NCI-H187 treated with DMSO at 0.1 percent for 48 hours (cell line): ENCODE measurements around the gene KRTAP12-2.
"Not testable (repeated sequence)": the region's sequence is repeated elsewhere in the genome, so short reads cannot be mapped to it uniquely, and the experiment has no call there.

Experiments used
- DNase-seq: peaks from one replicate; lab custom pipeline; 2025; lab: John Stamatoyannopoulos, UW

KRTAP12-2 gene

GRCh38 chr21:44650265-44650972, 16.3 kb downstream of the KRTAP12-2 start:
- DNase-seq = no peak

DNA sequence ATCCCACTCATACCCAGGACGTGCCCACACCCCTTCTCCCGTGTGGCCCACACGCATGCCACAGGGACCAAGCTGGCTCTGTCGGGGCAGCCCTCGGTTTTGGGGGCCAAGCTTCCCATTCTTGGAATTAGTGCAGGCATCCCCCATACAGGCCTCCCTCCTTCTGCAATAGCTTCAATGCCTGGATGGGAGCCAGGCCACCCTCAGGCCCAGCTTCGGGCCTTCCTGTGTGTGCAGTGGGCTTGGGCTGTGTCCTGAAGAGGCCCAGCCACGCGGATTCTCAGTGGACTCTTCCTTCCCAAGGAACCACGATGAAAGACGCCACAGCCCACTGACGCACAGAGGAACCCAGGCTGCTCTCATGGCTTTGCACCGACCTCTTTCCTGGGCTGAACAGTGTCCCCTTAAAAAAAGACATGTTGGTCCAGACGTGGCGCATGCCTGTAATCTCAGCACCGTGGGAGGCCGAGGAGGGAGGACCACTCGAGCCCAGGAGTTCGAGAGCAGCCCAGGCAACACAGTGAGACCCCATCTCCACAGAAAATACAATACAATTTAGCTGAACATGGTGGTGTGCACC, 17.1 kb downstream of the KRTAP12-2 start:
- no peak for DNase-seq

GRCh38 chr21:44648557-44649311, 18.0 kb downstream of the KRTAP12-2 start:
- no peak for DNase-seq

- DNase-seq = no peak
These were observed 19.5 kb downstream of the KRTAP12-2 start for GRCh38 chr21:44647222-44647552.

GRCh38 chr21:44646366-44647221, 20.1 kb downstream of the KRTAP12-2 start, which contains the start of gene KRTAP10-11:
Gene KRTAP10-11 (plus strand): TSS chr21:44646414. CDS start chr21:44646459, 45 bp downstream.
- not testable (repeated sequence) for DNase-seq

DNA sequence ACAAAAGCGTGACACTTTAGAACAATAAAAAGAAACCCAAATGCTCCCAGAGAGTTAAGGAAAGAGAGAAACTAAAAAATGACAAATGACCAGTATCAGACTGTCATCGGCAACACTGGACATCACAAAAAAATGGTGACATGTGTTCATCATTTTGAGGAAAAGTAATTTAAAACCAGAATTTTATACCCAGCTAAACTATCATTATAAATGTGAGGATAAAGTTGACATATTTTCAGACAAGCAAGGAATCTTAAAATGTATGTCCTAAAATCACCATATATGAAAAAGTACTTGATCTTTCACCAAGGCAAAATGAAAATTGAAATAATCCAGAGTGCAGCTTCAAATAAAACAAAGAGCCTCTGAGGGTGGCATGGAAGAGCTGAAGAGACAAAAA, 21.8 kb downstream of the KRTAP12-2 start:
- DNase-seq = no peak

DNA sequence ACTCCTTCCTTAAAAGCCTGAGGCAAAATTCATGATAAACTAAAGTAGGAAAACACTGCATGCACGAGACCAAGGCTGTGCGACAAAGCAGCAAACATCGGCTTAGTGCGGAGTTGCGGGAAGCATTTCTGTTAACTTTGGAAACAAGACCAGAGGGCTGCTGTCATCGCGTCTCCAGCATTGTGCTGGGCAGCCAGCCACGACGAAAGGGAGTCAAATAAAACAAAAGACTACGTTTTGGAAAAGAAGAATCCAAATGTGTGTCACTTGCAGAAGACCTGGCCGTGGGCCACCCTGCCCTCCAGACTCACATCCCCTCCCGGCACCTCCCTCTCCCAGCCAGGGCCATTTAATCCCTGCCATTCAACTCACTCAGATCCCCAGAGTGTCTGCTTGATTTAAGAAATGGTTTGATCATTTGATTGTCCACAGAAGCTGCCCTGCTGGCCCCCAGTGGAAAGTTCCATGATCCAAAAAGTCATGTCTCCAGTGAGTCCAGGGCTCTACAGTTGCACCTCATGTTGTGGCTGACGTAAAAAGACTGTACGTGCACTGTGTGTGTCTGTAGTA, 22.9 kb downstream of the KRTAP12-2 start:
- DNase-seq = no peak

- no peak for DNase-seq
These were observed 26.0 kb downstream of the KRTAP12-2 start for GRCh38 chr21:44640761-44641160.

GRCh38 chr21:44639331-44639655, 27.4 kb downstream of the KRTAP12-2 start:
- DNase-seq = no peak

DNA sequence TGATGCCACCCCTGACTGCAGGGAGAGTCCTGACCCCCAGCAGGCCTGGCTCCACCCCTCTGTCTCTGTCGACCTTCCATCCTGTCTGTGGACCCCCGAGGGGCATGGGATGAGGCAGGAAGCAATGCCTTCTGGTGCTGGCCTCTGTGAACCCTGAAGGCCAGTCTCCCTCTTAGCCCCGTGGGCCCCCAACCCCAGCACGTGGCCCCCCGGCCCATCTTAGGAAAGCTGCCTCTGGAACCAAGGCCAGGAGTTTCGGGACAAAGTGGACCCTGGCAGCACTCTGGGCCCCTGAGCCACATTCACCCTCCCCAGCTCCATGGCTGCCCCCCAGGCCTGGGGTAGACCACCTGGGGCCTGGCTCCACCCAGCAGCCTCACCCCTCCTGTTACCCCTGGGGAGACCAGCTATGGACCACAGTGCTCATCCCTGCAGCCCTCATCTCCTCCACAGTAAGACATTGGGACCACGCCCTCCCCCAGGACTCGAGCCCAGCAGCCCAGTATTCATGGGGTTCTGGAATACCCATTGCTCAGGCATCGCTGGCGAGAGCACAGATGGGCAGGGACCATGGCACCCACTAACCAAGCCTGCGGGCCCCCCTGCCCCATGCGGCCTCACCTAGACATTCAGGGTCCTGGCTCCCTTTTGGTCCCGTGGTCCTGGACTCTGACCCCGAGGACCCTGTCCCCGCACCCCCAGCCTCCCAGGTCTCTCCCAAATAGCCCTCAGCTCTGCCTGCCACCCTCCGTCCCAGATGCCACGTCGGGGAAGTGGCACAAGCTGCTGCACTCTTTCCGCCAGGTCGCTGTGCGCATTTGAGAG, 28.0 kb downstream of the KRTAP12-2 start:
- not testable (repeated sequence) for DNase-seq

DNA sequence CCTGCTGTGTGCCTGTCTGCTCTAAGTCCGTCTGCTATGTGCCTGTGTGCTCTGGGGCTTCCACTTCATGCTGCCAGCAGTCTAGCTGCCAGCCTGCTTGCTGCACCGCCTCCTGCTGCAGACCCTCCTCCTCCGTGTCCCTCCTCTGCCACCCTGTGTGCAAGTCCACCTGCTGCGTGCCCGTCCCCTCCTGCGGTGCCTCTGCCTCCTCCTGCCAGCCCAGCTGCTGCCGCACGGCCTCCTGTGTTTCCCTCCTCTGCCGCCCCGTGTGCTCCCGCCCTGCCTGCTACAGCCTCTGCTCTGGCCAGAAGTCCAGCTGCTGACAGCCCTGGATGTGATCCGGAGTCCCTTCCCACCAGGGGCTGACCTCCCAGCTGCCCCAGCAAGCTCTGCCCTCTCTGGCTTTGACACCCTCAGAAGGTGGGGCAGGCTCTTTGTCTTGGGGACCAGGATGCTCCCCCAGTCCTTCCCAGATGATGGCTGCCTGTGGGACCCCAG, 28.8 kb downstream of the KRTAP12-2 start:
- DNase-seq = not testable (repeated sequence)

- DNase-seq = no peak
These were observed 29.5 kb downstream of the KRTAP12-2 start, which contains the start of gene KRTAP10-10 for GRCh38 chr21:44637018-44637850. Gene KRTAP10-10 (plus strand): TSS chr21:44637356. CDS start chr21:44637418, 62 bp downstream.

DNA sequence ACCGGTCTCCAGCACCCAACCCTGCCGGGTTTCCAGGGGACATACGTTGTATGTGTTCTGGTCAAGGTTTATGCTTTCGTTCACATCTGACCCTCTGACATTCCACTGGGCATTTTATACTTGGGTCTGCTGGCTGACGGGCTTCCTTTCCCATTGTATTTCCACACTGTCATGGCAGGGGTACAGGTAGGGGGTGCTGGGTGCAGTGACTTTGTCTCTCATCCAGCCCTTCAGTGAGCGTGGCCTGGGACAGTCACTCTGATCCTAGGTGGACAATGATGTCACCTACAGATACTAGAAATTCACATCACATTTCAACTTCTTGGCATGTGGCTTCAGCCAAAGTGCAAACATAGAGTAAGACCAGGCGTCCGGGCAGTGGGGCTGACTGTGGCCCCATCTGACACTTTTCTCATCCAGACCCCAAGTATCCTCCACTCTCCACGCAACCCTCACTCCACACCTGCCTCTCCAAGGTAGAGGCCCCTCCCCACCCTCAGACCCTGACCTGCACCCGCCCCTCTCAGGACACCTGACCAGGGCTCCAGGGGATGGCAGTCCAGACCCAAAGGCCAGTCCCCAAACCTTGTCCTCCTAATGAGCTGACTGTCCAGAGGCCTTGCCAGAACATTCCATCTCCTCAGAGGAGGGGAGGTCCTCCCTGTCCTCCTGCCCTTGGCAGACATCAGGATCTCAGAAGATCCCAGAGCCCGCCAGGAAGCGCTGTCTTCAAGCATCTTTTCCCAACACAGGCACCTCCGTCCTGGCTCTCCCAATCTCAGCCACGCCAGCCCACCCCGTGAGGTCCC, 30.3 kb downstream of the KRTAP12-2 start:
- DNase-seq = no peak

- DNase-seq = no peak
These were observed 34.7 kb downstream of the KRTAP12-2 start for GRCh38 chr21:44632067-44632466.

- no peak for DNase-seq
These were observed 36.3 kb downstream of the KRTAP12-2 start for GRCh38 chr21:44630440-44630839.

DNA sequence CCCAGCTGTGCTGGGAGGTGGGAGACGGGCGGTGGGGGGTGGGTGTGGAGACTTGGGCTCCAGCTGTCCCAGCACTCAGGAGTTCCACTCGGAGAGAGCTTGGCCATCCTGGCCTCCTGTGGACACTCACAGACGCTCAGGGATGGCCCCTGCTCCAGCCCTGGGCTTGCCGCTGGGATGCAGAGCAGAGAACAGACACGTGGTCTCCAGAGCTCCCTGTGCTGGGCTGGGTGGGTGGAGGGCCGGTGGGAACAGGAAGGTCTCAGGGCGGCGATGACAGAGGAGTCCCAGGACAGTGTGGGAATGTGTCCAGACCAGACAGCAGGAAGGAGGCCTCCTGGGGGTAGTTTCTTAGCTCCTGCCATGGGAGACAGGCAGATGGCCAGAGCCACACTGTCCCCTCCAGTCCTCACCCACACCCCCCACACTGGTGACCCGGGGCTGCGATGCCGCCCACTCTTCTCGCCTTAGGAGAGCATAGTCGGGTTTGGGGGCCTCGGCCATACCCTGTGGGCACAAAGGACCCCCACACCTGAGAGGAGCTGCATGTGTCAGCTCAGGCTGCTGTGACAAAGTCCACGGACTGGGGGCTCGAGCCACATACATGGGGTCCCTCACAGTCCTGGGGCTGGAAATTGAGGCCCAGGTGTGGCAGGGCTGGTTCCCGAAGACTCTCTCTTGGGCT, 37.9 kb downstream of the KRTAP12-2 start:
- DNase-seq = no peak

DNA sequence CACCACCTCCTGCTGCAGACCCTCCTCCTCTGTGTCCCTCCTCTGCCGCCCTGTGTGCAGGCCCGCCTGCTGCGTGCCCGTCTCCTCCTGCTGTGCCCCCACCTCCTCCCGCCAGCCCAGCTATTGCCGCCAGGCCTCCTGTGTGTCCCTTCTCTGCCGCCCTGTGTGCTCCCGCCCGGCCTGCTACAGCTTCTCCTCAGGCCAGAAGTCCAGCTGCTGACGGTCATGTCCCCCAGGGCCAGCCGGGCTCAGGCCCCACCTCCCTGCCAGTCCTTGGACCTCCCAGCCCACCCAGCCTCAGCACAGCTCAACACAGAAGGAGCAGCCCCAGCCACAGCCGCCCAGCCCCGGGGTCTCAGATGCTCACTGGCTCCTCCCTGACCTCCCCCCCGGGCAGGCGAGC, 38.9 kb downstream of the KRTAP12-2 start:
- DNase-seq = not testable (repeated sequence)

DNA sequence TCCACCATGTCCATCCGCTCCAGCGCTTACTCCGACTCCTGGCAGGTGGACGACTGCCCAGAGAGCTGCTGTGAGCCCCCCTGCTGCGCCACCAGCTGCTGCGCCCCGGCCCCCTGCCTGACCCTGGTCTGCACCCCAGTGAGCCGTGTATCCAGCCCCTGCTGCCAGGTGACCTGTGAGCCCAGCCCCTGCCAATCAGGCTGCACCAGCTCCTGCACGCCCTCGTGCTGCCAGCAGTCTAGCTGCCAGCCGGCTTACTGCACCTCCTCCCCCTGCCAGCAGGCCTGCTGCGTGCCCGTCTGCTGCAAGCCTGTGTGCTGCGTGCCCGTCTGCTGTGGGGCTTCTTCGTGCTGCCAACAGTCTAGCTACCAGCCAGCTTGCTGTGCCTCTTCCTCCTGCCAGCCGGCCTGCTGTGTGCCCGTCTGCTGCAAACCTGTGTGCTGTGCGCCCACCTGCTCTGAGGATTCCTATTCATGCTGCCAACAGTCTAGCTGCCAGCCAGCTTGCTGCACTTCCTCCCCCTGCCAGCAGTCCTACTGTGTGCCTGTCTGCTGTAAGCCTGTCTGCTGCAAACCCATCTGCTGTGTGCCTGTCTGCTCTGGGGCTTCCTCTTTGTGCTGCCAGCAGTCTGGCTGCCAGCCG, 39.4 kb downstream of the KRTAP12-2 start:
- not testable (repeated sequence) for DNase-seq
